GM12891 (cell line): Measurements from ENCODE around the gene NXPE4. TPM values are rescaled to one million over a fixed set of nuclear protein-coding genes. Genes with fewer than 3 reads are reported as not detected.
A peak's percentile ranks its signal among the peaks of the same experiment; 100 is the strongest.
"Not testable (repeated sequence)": the region's sequence is repeated elsewhere in the genome, so short reads cannot be mapped to it uniquely, and the experiment has no call there.

Experiments
- DNase-seq: peaks from one replicate; pipeline ENCODE4 v3.0.0; 2011; ENCODE audit warnings: low spot score; ENCODE audit not compliant: insufficient read length
- FAIRE-seq: peaks from 2 replicates; lab custom pipeline; 2011; peaks lifted over from hg19 to GRCh38; lab: Jason Lieb, UNC
- PAX5 ChIP-seq: IDR thresholded peaks from 2 replicates; pipeline ENCODE4 v1.6.1; 2011; ENCODE audit warnings: low read length, moderate library complexity, mild to moderate bottlenecking; ENCODE audit not compliant: insufficient read depth, severe bottlenecking
- POLR2A ChIP-seq: IDR thresholded peaks from 2 replicates; pipeline ENCODE4 v1.6.1; 2011; ENCODE audit warnings: low read depth, low read length, control low read depth
- POLR2AphosphoS5 ChIP-seq: IDR thresholded peaks from 2 replicates; pipeline ENCODE4 v1.6.1; 2011; ENCODE audit warnings: low read depth, low read length, control low read depth
- POU2F2 ChIP-seq: IDR thresholded peaks from 2 replicates; pipeline ENCODE4 v1.6.1; 2011; ENCODE audit warnings: low read depth, mild to moderate bottlenecking, control low read depth, low read length, moderate library complexity
- SPI1 ChIP-seq: IDR thresholded peaks from 2 replicates; pipeline ENCODE4 v1.6.1; 2011; ENCODE audit warnings: low read depth, low read length, control low read depth
- TAF1 ChIP-seq: IDR thresholded peaks from 2 replicates; pipeline ENCODE4 v1.6.1; 2011; ENCODE audit warnings: low read depth, low read length, control low read depth
- polyA plus RNA-seq: library from polyadenylated mRNA; unstranded; fragments of >200 nt; gene quantifications from one replicate; pipeline ENCODE4 v1.2.1, GENCODE V29; 2012; ENCODE audit warnings: low read depth, missing spikeins, inconsistent platforms; ENCODE audit not compliant: missing spikeins

NXPE4 gene
- polyA plus RNA-seq = not detected

DNA sequence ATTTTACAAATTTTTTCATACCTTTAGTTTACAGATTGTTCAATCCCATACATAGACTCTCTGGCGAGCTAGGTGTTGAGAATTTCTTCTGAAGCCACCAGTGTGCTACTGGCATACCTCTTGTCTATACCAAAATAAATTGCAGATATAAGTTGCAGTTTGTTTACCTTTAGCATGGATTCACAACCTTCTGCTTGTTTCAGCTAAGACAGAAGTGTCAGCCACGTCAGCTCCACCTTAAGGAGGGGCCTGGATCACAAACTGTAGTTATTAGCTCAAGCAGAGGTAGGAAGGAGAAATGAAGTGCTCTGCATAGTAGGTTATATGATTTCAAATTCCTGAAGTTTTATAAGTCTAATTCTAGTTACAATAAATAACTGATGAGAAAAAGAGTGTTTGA, at the start of gene NXPE4:
TSS of gene NXPE4 (minus strand) at position 216 of the 400 bp plus-strand sequence. CDS start 1,027 bp downstream, outside the sequence.
- no peak for FAIRE-seq
- TF ChIP-seq TAF1 (no peak), PAX5 (no peak), POU2F2 (no peak), SPI1 (no peak), POLR2A (no peak), POLR2AphosphoS5 (no peak)
- DNase-seq = no peak

DNA sequence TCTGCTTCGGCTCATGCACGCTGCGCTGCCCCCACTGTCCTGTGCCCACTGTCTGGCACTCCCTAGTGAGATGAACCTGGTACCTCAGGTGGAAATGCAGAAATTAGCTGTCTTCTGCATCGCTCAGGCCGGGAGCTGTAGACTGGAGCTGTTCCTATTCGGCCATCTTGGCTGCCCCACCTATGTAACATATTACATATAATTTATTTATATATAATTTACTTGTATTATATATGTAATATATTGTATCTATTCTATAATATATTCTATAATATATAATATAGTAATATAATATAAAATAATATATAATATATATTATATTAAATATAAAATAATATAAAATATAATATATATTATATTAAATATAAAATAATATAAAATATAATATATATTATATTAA, 43.9 kb upstream of the NXPE4 start:
- FAIRE-seq, DNase-seq: not testable (repeated sequence)

DNA sequence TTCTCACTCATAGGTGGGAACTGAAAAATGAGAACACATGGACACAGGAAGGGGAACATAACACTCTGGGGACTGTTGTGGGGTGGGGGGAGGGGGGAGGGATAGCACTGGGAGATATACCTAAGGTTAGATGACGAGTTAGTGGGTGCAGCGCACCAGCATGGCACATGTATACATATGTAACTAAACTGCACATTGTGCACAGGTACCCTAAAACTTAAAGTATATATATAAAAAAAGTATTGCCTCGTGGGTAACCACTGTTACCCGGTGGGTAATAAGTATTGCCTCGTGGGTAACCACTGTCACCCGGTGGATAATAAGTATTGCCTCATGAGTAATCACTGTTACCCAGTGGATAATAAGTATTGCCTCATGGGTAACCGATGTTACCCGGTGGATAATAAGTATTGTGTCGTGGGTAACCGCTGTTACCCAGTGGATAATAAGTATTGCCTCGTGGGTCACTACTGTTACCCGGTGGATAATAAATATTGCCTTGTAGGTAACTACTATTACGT, 35.9 kb upstream of the NXPE4 start:
- DNase-seq = not testable (repeated sequence)
- peak; percentile 72 for FAIRE-seq
- TF ChIP-seq POU2F2 = 0 out of 2 replicates have a peak, but pooled peaks have one; percentile 37

DNA sequence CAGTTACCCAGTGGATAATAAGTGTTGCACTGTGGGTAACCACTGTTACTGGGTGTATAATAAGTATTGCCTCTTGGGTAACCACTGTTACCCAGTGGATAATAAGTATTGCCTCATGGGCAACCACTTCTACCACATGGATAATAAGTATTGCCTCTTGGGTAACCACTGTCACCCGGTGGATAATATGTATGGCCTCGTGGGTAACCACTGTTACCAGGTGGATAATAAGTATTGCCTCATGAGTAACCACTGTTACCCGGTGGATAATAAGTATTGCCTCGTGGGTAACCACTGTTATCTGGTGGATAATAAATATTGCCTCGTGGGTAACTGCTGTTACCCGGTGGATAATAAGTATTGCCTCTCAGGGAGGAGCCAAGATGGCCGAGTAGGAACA, 29.7 kb upstream of the NXPE4 start:
- no peak for TF ChIP-seq POLR2AphosphoS5
- TF ChIP-seq POLR2A = no peak
- no peak for TF ChIP-seq TAF1
- no peak for TF ChIP-seq PAX5
- TF ChIP-seq SPI1 = no peak
- no peak for TF ChIP-seq POU2F2
- no peak for FAIRE-seq
- DNase-seq = no peak

DNA sequence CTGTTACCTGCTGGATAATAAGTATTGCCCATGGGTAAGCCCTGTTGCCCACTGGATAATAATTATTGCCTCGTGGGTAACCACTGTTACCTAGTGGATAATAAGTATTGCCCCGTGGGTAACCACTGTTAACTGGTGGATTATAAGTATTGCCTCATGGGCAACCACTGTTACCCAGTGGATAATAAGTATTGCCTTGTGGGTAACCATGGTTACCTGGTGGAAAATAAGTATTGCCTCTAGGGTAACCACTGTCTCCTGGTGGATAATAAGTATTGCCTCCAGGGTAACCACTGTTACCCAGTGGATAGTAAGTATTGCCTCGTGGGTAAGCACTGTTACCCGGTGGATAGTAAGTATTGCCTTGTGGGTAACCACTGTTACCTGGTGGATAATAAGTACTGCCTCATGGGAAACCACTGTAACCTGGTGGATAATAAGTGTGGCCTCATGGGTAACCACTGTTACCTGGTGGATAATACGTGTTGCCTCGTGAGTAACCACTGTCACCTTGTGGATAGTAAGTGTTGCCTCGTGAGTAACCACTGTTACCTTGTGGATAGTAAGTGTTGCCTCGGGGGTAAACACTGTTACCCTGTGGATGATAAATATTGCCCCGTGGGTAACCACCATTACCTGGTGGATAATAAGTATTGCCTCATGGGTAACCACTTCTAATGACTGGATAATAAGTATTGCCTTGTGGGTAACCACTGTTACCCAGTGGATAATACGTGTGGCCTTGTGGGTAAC, 29.0 kb upstream of the NXPE4 start:
- DNase-seq = no peak
- peak; percentile 94 for FAIRE-seq
- no peak for TF ChIP-seq TAF1
- no peak for TF ChIP-seq PAX5
- TF ChIP-seq SPI1 = no peak
- peak; percentile 62; the same call in 1 of the 2 replicates for TF ChIP-seq POLR2AphosphoS5
- peak; percentile 90 for TF ChIP-seq POU2F2
- no peak for TF ChIP-seq POLR2A

DNA sequence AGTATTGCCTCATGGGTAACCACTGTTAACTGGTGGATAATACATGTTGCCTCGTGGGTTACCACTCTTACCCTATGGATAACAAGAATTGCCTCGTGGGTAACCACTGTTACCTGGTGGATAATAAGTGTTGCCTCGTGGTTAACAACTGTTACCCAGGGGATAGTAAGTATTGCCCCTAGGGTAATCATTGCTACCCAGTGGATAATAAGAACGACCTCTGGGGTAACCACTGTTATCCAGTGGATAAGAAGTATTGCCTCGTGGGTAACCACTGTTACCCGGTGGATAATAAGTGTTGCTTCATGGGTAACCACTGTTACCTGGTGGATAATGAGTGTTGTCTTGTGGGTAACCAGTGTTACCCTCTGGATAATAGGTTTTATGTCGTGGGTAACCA, 28.1 kb upstream of the NXPE4 start:
- peak; percentile 82 for FAIRE-seq
- no peak for TF ChIP-seq POLR2A
- no peak for TF ChIP-seq POLR2AphosphoS5
- TF ChIP-seq TAF1 = no peak
- TF ChIP-seq POU2F2 = peak; percentile 75; the same call in 1 of the 2 replicates
- DNase-seq = no peak

DNA sequence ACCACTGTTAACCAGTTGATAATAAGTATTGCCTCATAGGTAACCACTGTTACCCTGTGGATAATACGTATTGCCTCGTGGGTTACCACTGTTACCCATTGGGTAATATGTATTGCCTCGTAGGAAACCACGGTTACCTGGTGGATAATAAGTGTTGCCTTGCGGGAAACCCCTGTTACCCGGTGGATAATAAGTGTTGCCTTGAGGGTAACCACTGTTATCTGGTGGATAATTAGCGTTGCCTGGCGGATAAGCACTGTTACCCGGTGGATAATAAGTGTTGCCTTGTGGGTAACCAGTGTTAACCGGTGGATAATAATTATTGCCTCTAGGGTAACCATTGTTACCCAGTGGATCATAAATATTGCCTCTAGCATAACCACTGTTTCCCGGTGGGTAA, 27.3 kb upstream of the NXPE4 start:
- DNase-seq (no peak), FAIRE-seq (no peak)
- TF ChIP-seq SPI1 = no peak
- peak; percentile 90 for TF ChIP-seq POU2F2

DNA sequence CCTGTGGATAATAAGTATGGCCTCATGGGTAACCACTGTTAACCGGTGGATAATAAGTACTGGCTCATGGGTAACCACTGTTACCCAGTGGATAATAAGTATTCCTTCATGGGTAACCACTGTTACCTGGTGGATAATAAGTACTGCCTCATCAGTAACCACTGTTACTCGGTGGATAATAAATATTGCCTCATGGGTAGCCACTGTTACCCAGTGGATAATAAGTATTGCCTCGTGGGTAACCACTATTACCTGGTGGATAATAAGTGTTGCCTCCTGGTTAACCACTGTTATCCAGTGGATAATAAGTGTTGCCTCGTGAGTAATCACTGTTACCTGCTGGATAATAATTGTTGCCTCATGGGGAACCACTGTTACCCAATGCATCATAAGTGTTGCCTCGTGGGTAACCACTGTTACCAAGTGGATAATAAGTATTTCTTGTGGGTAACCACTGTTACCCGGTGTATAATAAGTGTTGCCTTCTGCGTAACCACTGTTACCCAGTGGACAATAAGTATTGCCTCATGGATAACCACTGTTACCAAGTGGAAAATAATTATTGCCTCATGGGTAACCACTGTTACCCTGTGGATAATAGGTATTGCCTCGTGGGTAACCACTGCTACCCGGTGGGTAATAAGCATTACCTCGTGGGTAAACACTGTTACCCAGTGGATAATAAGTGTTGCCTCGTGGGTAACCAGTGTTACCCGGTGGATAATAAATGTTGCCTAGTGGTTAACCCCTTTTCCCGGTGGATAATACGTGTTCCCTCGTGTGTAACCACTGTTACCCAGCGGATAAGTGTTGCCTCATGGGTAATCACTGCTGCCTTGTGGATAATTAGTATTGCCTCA, 26.6 kb upstream of the NXPE4 start:
- FAIRE-seq (peak; percentile 96), DNase-seq (no peak)
- 0 out of 2 replicates have a peak, but pooled peaks have one; percentile 5 for TF ChIP-seq TAF1
- TF ChIP-seq PAX5 = no peak
- no peak for TF ChIP-seq SPI1
- TF ChIP-seq POU2F2 = peak; percentile 88
- no peak for TF ChIP-seq POLR2AphosphoS5
- TF ChIP-seq POLR2A = no peak

DNA sequence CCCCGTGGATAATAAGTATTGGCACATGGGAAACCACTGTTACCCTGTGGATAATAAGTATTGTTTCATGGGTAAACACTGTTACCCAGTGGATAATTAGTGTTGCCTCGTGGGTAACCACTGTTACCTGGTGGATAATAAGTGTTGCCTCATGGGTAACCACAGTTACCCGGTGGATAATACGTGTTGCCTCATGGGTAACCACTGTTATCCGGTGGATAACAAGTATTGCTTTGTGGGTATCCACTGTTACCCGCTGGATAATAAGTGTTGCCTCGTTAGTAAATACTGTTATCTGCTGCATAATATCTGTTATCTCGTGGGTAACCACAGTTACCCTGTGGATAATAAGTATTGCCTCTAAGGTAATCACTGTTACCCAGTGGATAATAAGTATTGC, 25.5 kb upstream of the NXPE4 start:
- TF ChIP-seq POLR2AphosphoS5 = no peak; the same call in 1 of the 2 replicates
- no peak for TF ChIP-seq SPI1
- no peak for TF ChIP-seq POLR2A
- peak; percentile 77 for TF ChIP-seq POU2F2
- no peak for TF ChIP-seq PAX5
- no peak for TF ChIP-seq TAF1
- DNase-seq (no peak), FAIRE-seq (no peak)

DNA sequence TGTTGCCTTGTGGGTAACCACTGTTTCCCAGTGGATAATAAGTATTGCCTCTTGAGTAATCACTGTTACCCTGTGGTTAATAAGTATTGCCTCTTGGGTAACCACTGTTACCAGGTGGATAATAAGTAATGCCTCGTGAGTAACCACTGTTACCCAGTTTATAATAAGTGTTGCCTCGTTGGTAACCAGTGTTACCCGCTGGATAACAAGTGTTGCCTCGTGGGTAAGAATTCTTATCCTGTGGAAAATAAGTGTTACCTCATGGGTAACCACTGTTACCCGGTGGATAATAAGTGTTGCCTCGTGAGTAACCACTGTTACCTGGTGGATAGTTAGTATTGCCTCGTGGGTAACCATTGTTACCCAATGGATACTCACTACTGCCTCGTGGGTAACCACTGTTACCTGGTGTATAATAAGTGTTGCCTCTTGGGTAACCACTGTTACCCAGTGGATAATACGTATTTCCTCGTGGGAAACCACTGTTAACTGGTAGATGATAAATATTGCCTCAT, 24.1 kb upstream of the NXPE4 start:
- no peak for DNase-seq
- FAIRE-seq = no peak

More for the DNA sequence above, 24.1 kb upstream of the NXPE4 start:
- TF ChIP-seq POU2F2 (peak; percentile 67; the same call in 1 of the 2 replicates), PAX5 (no peak), POLR2AphosphoS5 (no peak; the same call in 1 of the 2 replicates)
